Measurements from ENCODE around the gene CEACAM21.
"Not testable (repeated sequence)": the region's sequence is repeated elsewhere in the genome, so short reads cannot be mapped to it uniquely, and the experiment has no call there.

The CEACAM21 gene

GRCh38 chr19:41549884-41550283, 26.1 kb upstream of the CEACAM21 start:
- no peak for DNase-seq

- DNase-seq = no peak
These were observed 24.8 kb upstream of the CEACAM21 start for GRCh38 chr19:41551212-41551610.

DNA sequence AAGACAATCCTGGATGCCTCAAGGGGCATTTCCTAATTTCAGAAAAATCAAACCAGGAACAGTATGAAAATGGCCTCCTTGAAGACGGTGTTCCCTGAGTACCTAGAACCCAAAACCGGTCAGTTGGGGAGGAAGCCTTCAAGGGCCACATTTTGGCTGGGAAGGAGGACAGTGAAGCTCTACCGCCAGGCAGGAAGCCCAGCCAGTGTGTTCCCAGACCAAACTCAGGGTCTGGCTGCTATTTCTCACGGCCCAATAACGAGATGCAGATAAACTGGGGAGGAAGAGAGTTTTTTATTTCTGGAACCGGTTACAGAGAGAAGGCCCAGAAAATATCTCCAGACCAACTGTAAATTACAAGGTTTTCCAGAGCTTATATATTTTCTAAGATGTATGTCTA, 24.3 kb upstream of the CEACAM21 start:
- DNase-seq = no peak

DNA sequence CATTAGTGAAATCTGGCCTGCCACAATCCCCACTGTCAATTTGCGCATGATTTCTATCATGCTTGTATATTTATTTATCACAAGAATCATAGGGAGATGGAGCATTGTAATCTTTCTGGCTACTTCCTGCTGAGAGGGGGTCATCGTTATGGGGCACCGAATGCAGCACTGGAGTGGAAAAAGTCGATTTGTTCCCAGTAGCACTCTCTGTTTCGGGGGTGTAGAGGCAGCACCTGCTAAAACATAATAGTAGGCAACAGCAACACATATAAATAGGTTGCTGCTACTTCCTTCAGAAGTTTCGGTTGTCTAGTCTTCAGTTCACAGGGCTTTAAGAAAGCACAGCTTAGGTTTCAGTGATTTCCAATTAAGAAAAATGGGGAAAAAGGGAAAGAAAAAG, 23.4 kb upstream of the CEACAM21 start:
- DNase-seq = no peak

DNA sequence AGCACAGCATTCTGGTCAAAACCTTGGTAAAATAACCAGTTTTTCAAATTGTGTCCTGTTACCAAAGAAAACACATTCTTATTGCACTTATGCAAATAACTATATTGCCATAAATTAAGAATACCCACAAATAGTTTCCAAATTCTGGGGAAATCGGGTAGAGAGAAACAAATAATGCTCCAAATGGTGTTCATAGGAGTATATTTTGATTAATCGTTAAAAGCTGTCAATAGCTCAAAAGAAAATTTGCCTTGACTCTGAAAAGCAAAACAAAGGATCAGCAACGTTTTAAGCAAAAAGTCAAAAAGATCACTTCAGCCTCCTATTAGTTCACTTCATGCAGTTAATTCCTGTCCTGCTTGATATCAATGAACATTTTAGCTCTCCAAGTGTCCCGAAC, 22.2 kb upstream of the CEACAM21 start:
- DNase-seq = no peak

GRCh38 chr19:41554907-41555306, 21.1 kb upstream of the CEACAM21 start:
- DNase-seq = no peak

DNA sequence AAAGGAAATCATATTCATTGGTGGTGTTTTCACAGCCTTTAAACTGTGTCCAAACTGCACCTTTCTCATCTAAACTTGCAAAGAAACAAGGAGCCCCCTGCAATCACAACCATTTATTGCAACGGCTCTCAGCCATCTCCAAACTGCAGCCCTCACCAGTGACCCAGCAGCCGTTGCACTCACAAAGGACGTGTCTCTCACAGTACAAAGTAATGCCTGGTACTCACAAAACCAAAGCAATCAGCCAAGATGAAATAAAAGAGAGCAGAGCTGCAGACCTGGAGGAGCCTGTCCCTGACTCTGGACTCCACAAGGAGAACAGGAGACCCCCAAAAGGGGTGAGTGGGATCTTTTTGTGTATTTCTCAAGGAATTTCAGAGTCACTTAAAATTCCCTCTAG, 20.2 kb upstream of the CEACAM21 start:
- DNase-seq = no peak

DNA sequence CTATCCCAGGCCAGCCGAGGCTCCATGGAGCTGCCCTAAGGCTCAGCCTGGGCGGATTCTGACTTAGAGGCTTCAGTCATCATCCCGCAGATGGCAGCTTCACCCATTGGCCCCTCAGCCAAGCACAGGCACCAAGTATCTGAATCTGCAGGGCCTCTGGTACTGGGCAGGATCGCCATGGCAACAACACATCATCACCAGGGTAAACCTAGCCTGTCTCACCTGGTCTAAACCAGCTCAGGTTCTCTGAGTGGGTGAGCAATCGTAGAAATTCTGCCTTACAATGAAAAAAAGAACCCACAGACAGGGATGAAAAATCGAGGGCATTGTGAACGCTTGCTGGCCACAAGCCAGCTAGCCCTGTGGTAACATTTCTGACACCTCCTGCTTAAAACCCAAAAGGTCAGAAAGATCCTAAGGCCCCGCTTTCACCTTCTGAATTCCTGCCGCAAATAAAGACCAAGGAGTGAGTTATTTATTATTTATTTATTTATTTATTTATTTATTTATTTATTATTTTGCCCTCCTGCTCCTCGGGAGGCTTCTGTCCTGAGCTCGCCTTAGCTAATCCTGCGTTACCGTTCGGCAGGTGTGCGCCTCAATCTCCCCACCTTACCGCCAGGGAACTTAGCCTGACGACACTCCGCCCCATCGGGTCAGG, 12.0 kb upstream of the CEACAM21 start:
- peak in 2 of 3 experiments; percentile 33 to 66 for DNase-seq

DNA sequence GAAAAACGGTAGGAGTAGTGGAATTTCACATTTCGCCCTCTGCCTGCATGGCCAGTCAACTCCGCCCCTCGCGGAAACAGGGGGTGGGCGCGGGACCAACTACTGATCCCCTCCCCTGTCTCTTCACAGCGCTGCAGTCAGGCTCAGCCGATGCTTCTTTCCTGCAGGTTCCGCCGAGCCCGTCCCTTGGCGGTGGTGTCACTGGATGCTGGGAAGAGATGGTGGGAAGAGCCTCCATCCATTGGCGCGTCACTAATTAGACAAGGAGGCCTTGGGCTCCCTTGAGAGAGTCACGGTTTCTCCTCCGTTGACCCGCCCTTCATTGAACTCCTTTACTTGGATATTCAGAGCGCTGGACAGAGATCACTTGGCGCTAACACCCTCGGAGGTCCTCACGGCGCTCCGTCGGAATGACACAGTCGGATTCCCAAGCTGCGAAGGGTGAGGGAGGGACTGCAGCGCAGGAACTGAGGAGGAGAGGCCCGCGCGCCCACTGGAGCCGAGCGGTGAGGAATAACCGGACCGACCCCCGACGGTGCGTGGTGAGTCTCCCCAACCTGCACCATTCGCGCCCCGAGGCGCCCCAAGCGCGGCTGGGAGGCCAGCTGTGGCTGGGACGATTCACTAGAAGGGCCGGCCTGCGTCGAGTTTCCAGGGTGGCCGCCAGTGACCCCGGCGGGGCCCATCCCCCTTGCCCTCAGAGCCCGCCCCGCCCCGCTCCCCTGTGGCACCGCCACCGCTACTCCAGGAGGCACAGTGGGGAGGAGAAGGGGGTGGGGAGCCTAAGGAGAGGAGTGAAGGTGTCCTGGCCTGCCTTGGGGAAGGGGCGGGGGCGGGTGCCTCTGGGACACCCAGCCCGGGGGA, 11.2 kb upstream of the CEACAM21 start:
- DNase-seq = peak in 1 of 3 experiments; percentile 4

DNA sequence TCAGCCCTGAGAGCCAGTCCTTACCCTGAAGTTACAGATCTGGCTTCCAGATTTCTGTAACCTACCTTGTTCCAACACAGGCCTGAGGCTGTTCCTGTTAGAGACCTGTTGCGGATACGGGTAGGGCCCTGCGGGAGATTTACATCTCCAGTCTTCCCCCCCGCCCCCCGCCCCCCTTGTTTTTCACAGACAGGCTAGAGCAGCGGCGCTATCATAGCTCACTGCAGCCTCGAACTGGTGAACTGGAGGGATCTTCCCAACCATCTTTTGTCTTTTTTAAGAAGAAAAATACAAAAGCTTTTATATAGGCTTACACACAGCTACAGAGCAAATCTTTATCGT, 10.6 kb upstream of the CEACAM21 start:
- DNase-seq = peak in 2 of 3 experiments; percentile 17 to 32

DNA sequence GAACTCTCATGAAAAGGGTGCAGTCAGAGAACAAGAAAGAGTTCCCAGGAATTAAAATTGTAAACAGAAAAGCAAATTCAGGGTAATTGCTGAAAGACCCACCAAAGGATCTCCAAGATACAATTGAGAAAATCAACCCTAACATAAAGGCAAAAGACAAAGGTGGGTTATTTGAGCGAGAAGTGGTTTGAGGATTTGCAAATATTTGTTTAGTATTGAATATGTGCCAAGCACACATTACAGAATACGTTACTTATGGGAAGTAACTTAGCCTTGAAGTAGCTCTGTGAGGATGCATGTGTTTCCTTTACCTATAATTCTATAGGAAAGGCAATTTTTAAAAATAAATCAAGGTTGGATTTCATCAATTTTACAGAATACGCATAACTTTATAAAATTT, 10.0 kb upstream of the CEACAM21 start:
- DNase-seq = peak; percentile 15 to 66 (median 17)

GRCh38 chr19:41569481-41570150, 6.3 kb upstream of the CEACAM21 start:
- peak in 2 of 3 experiments; percentile 28 to 49 for DNase-seq

DNA sequence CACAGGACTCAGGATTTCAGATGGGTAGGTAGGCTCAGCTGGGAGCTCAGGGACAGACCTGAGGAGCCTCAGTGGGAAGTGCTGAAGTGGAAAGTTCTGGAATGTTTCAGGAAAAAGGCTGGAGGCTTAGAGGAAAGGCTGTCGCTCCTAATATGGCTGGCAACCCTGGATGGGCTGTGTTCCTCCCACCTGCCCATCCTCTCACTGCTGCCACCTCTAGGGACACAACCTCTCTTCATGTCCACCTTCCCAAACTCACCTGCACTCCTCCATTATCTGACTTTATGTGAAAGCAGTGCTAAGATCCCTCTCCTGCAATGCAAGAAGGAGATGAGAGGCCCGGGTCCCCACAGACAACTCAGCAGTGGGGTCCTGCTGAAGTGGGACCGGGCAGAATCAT, 5.8 kb upstream of the CEACAM21 start:
- peak in 1 of 3 experiments; percentile 49 for DNase-seq

DNA sequence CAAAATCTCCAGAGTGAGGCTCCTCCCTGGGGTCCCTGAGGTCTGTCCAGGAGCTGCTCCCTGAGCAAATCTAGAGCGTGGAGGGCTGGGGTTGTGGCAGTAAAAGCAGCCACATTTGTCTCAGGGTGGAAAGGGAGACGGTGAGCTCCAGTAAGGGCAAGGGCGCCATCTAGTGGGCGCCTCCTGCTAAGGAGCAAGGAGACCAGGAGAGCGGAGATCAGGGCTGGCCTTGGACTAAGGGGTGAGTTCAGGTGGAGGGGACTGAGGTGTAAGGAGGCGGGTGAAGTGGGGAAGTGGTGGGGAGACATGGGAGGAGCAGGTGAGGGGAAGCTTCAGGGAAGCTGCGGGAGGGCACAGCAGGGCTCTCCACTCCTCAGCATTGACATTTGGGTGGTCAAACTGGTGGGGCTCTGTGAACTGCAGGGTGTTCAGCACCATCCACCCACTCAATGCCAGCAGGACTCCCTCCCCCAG, 5.3 kb upstream of the CEACAM21 start:
- DNase-seq = peak; percentile 62 to 88 (median 84)

DNA sequence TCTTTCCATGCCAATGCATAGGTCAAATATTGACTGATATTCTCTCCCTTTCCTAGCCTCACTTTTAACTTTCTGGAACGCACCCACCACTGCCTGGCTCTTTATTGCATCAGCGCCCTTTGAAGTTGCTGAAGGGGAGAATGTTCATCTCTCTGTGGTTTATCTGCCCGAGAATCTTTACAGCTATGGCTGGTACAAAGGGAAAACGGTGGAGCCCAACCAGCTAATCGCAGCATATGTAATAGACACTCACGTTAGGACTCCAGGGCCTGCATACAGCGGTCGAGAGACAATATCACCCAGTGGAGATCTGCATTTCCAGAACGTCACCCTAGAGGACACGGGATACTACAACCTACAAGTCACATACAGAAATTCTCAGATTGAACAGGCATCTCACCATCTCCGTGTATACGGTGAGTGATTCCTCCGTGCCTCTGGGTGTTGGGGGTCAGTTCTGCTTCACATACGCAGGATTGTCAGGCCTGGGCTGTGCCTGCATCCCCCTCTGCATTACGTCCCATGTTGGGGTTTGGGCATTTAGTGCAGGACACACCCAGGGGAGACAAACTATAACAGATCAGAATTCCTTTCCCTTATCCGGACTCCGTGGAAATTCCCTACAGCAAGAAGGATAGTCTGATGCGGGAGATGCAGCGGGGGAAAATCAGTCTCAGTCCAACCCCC, 1.3 kb downstream of the CEACAM21 start:
- no peak for DNase-seq

DNA sequence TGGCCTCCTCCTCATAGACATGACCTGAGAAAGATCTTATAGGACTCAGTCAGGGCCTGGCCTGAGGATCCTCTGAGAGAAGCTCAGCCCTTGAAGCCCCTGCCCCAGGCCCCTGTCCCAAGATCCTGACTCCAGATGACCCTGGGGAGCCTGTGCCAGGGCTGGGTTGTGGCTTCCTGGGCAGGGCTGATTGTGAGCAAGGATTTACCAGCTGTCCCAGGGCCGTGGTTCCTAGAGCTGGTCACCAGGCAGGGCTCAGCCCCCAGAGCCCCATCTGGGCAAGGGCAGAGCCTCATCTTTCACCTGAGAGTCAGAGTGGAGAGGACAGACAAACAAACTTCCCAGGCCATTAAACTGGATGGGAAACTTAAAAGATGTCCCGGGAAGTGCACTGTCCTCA, 1.9 kb downstream of the CEACAM21 start:
- no peak for DNase-seq

DNA sequence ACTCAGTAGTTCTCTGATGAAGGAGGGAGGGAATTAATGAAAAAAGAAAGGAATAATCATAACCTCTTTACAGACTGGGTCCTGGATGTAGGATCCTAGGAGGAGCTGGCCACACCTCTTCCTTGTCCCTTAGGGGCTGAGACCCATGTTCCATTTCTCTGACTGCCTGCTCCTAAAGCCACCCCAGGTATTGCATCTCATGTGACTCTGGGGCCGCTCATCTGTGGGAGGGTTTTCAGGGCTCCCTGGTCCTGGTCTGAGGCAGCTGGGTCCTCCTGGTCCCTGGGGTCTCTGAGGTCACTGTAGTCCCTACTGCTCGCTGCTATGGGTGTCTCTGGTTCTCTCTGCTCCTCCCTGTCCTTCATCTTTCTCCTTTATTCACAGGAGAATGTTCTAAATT, 2.9 kb downstream of the CEACAM21 start:
- DNase-seq = no peak

DNA sequence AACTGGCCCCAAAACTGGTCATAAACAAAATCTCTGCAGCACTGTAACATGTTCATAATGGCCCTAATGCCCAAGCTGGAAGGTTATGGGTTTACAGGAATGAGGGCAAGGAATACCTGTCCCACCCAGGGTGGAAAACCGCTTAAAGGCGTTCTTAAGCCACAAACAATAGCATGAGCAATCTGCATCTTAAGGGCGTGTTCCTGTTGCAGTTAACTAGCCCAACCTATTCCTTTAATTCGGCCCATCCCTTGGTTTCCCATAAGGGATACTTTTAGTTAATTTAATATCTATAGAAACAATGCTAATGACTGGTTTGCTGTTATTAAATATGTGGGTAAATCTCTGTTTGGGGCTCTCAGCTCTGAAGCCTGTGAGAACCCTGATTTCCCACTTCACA, 5.1 kb downstream of the CEACAM21 start:
- not testable (repeated sequence) for DNase-seq

GRCh38 chr19:41582577-41583182, 6.7 kb downstream of the CEACAM21 start:
- not testable (repeated sequence) for DNase-seq

DNA sequence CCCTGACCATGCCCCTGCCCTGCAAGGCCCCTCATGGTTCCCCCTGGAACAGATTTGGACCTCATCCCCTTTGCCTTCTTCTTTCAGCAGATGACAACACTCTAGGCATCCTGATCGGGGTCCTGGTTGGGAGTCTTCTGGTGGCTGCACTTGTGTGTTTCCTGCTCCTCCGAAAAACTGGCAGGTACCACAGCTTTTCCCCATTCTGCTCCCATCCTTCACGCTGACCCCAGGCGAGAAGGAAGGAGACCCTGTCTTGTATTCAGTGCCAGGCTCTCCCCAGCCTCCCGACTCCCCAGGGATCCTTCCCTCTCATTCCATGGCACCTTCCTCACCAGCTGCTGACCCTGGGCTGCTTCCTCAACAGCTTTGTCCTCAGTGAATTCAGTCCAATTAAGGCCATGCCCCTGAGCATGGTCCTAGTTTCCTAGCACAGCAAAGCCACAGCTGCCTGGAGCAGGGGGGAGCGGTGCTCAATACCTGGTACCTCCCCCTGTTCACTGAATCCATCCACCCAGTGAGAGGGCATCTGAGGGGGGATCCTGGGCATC, 8.4 kb downstream of the CEACAM21 start:
- no peak for DNase-seq

GRCh38 chr19:41584931-41585330, 9.0 kb downstream of the CEACAM21 start:
- DNase-seq = no peak

GRCh38 chr19:41586064-41586463, 10.1 kb downstream of the CEACAM21 start:
- DNase-seq = no peak
